Esophagus mucosa (tissue), 1 donor: ENCODE measurements around the gene EVX2. TPM values are rescaled to one million over a fixed set of nuclear protein-coding genes. Genes with fewer than 3 reads are reported as not detected.

Experiments
- ATAC-seq: fragments of 200-7000 bp; cut with Tn5 transposase; one replicate; pipeline ENCODE4 v1.9.1; 2020
- total RNA-seq: library from RNA; stranded (reverse); gene quantifications from one replicate; pipeline ENCODE4 v1.2.4, GENCODE V29; 2023
- donor health status: DM: yes; HTN: yes; CAD: no.

Gene EVX2
- not detected for total RNA-seq

GRCh38 chr2:176083796-176084261 lies at the start of gene EVX2:
Gene EVX2 (minus strand): TSS chr2:176083962. CDS start chr2:176083776, 186 bp downstream.
- ATAC-seq = no peak

- no peak for ATAC-seq
Measured at GRCh38 chr2:176133389-176133788, 49.6 kb upstream of the EVX2 start.

- ATAC-seq = no peak
Measured at GRCh38 chr2:176132205-176133171, 48.7 kb upstream of the EVX2 start.

- ATAC-seq = no peak
Measured at GRCh38 chr2:176131848-176132158, 48.0 kb upstream of the EVX2 start.

- no peak for ATAC-seq
Measured at GRCh38 chr2:176130957-176131847, 47.4 kb upstream of the EVX2 start.

- ATAC-seq = peak; percentile 24
Measured at GRCh38 chr2:176130147-176130956, 46.6 kb upstream of the EVX2 start.

GRCh38 chr2:176129813-176130146 lies 46.0 kb upstream of the EVX2 start:
- peak; percentile 36 for ATAC-seq

- peak; percentile 66 for ATAC-seq
Measured at GRCh38 chr2:176128982-176129796, 45.4 kb upstream of the EVX2 start, which contains the start of gene HOXD8. Gene HOXD8 (plus strand): TSS chr2:176129705. CDS start chr2:176130367, 662 bp downstream.

GRCh38 chr2:176128172-176128981 lies 44.6 kb upstream of the EVX2 start:
- no peak for ATAC-seq

GRCh38 chr2:176127774-176128072 lies 44.0 kb upstream of the EVX2 start:
- no peak for ATAC-seq

- no peak for ATAC-seq
Measured at GRCh38 chr2:176126929-176127773, 43.4 kb upstream of the EVX2 start.

GRCh38 chr2:176125772-176126054 lies 42.0 kb upstream of the EVX2 start:
- ATAC-seq = no peak

GRCh38 chr2:176124947-176125771 lies 41.4 kb upstream of the EVX2 start:
- ATAC-seq = no peak

GRCh38 chr2:176124110-176124946 lies 40.6 kb upstream of the EVX2 start:
- no peak for ATAC-seq

- ATAC-seq = no peak
Measured at GRCh38 chr2:176123411-176124109, 39.8 kb upstream of the EVX2 start.

GRCh38 chr2:176122683-176123410 lies 39.1 kb upstream of the EVX2 start, which contains the start of gene HOXD9:
Gene HOXD9 (plus strand): TSS chr2:176122719. CDS start chr2:176122769, 50 bp downstream.
- ATAC-seq = peak; percentile 42
